Muscle layer of duodenum (tissue), 2 donors: ENCODE data around the gene NCAM1.

Source experiments
- H3K27ac ChIP-seq: one replicate; pipeline ENCODE4 v1.7.0; 2013; ENCODE audit warnings: mild to moderate bottlenecking, low read length
- H3K27me3 ChIP-seq: one replicate; pipeline ENCODE4 v1.7.0; 2013; ENCODE audit warnings: low read depth, mild to moderate bottlenecking, control low read depth, low read length
- H3K36me3 ChIP-seq, 2 donors: one replicate each; pipeline ENCODE4 v1.7.0; 2013; ENCODE audit warnings: low read length in 2 of 2, control low read depth in 1 of 2, mild to moderate bottlenecking in 1 of 2; ENCODE audit not compliant: insufficient read depth in 2 of 2, control insufficient read depth in 1 of 2
- H3K4me1 ChIP-seq, 2 donors: one replicate each; pipeline ENCODE4 v1.7.0; 2013; ENCODE audit warnings: low read length in 2 of 2, mild to moderate bottlenecking in 2 of 2, control low read depth in 1 of 2, moderate library complexity in 1 of 2; ENCODE audit not compliant: insufficient read depth in 2 of 2, control insufficient read depth in 1 of 2
- H3K4me3 ChIP-seq, 2 donors: one replicate each; pipeline ENCODE4 v1.7.0; 2013; ENCODE audit warnings: low read length in 2 of 2, low read depth in 1 of 2, mild to moderate bottlenecking in 1 of 2
- H3K9me3 ChIP-seq, 2 donors: one replicate each; pipeline ENCODE4 v1.7.0; 2013; ENCODE audit warnings: low read length in 2 of 2, control low read depth in 1 of 2, mild to moderate bottlenecking in 1 of 2; ENCODE audit not compliant: control insufficient read depth in 1 of 2
- donor health status: healthy.

The NCAM1 gene

GRCh38 chr11:113091481-113091780 lies 130.2 kb downstream of the NCAM1 start:
- Histone ChIP-seq H3K27me3 (no peaks in the 10 kb centered on the region), H3K27ac (no peak overlapping the region), H3K9me3 (no peaks in the 10 kb centered on the region), H3K4me1 (no peaks in the 10 kb centered on the region), H3K36me3 (no peaks in the 10 kb centered on the region), H3K4me3 (no peak overlapping the region)

GRCh38 chr11:113096648-113097047 lies 135.4 kb downstream of the NCAM1 start:
- Histone ChIP-seq H3K27me3 (no peaks in the 10 kb centered on the region), H3K36me3 (no peaks in the 10 kb centered on the region), H3K27ac (no peak overlapping the region), H3K9me3 (peaks cover 0 to 8% of the 10 kb centered on the region in 2 donors), H3K4me3 (no peak overlapping the region), H3K4me1 (no peaks in the 10 kb centered on the region)

DNA sequence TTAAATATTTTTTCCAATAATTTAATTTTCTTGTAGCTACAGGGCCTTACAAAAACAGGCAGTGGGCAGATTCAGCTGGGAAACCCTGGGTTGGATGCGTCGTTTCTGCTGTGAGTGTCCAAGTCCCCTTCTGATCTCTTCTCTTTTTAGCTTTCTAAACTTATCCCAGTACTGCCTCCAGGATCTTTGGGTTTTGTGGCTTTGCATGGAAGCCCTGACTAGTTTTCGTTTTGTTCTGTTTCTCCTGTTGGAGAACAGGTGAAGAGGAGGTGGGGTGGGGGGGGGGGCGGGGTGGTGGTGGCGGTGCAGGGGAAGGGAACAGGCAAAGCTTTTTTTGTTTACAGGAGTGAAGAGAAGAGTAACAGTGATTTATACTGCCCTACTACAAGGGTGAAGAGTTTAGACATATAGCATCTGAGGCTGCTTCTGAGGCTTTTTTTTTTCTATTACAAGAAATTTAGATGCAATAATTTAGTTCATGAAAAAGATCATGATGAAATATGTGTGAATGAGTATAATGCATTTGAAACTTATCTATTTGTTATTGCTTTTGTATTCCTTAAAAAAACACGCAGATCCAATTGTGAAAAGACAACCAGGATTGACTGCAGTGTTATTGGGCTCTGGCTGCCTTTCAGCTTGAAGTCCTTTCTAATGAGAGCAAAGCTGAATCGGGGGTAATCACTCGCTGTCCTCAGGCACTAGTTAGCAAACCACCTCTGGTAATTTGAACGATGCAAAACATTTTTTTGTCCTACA lies 142.9 kb downstream of the NCAM1 start:
- peaks cover 0 to 8% of the 10 kb centered on the region in 2 donors for H3K9me3 ChIP-seq
- H3K27ac ChIP-seq = no peak overlapping the region
- H3K4me3 ChIP-seq = no peak overlapping the region

DNA sequence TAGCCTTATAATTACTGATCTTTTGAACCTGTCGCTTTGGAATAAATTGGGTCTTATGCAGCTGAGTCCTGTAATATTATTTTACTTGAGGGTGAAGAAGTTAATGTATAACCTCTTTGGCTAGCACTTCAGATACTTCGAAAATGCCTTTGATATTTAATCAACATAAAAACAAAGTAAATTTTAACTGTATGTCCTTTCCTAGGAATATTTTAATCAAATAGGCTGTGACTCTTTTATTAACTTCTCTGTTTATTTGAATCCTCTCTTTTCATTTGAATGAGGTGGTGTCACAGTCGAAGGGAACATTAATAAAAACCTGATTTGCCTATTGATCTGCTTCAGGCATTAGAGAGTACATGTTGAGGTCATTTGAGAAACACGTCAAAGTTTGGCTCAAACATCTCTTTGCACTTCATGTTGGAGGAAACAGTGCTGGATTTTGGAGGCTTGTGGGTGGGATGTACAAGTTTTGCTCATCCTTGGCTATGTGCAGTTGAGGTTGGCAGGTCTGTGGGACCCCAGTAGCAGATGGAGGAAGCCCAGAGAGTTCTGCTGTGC lies 143.6 kb downstream of the NCAM1 start:
- Histone ChIP-seq H3K27ac (no peak overlapping the region), H3K27me3 (no peaks in the 10 kb centered on the region), H3K36me3 (no peaks in the 10 kb centered on the region), H3K4me1 (no peaks in the 10 kb centered on the region), H3K4me3 (no peak overlapping the region), H3K9me3 (peaks cover 0 to 8% of the 10 kb centered on the region in 2 donors)

More for the DNA sequence above, 142.9 kb downstream of the NCAM1 start:
- no peaks in the 10 kb centered on the region for H3K36me3 ChIP-seq
- H3K4me1 ChIP-seq = no peaks in the 10 kb centered on the region
- no peaks in the 10 kb centered on the region for H3K27me3 ChIP-seq

- Histone ChIP-seq H3K27me3 (no peaks in the 10 kb centered on the region), H3K9me3 (peaks cover 0 to 3% of the 10 kb centered on the region in 2 donors), H3K4me1 (no peaks in the 10 kb centered on the region), H3K27ac (no peak overlapping the region), H3K4me3 (no peak overlapping the region), H3K36me3 (no peaks in the 10 kb centered on the region)
These were observed 144.4 kb downstream of the NCAM1 start for GRCh38 chr11:113105592-113105991.

DNA sequence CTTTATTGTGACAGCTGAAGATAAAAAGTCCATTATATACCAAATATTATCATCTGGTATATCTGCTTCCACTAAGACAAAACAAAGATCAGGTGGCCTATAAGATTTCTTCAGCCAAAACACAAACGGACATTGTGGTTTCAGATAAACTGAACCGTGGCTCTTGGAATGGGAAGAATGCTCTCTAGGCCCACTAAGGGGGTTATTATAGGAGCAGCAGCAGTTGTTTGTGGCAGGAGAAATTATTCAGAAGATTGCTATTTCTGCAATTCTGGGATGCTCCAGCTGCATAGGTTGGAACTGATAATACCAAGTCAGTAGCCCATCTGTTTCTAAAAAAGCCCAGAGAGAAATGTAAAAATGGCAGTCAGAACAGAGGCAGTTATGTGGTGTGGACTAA lies 145.3 kb downstream of the NCAM1 start:
- Histone ChIP-seq H3K27me3 (no peaks in the 10 kb centered on the region), H3K4me3 (no peak overlapping the region), H3K9me3 (no peaks in the 10 kb centered on the region), H3K27ac (no peak overlapping the region), H3K36me3 (no peaks in the 10 kb centered on the region), H3K4me1 (no peaks in the 10 kb centered on the region)

DNA sequence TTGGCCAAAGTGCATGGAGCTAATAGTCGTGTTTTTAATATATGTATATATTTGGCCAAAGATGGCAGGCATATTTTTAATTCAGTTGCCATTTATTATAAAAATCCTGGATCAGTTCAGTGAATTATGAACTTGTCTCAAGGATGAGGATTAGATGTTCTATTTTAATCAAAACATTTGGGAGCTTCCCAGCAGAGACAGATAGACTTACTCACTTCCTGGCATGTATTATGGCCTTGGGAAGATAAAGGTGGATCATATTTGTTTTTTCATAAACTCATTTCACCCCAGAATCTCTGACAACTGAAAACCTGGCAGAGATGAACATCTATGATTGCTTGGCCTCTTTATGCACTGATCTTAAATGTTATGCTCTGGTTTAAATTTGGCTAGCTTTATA lies 148.8 kb downstream of the NCAM1 start:
- H3K36me3 ChIP-seq = no peaks in the 10 kb centered on the region
- no peaks in the 10 kb centered on the region for H3K9me3 ChIP-seq
- H3K27ac ChIP-seq = no peak overlapping the region
- H3K4me3 ChIP-seq = no peak overlapping the region
- no peaks in the 10 kb centered on the region for H3K27me3 ChIP-seq
- H3K4me1 ChIP-seq = peaks cover 0 to 9% of the 10 kb centered on the region in 2 donors

DNA sequence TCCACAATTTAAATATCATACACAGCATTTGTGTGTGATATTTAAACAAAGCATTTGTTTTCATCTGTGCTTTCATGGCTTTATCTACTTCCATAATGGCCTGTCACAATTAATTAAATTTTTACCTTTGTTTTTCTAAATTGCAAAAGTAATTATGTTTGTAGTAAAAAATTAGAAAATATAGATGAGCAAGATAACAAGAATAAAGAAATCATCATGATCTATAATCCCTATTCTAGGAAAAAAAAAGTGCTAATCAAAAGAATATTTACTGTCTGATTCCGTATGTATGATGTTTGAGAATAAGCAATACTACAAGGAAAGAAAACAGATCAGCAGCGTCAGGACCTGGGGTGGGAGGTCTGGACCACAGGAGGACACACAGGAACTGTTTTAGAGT lies 149.9 kb downstream of the NCAM1 start:
- Histone ChIP-seq H3K4me3 (no peak overlapping the region), H3K27ac (no peak overlapping the region), H3K9me3 (no peaks in the 10 kb centered on the region), H3K27me3 (no peaks in the 10 kb centered on the region), H3K36me3 (no peaks in the 10 kb centered on the region), H3K4me1 (peaks cover 0 to 9% of the 10 kb centered on the region in 2 donors)

- H3K4me3 ChIP-seq = no peak overlapping the region
- H3K27ac ChIP-seq = no peak overlapping the region
- H3K27me3 ChIP-seq = no peaks in the 10 kb centered on the region
- H3K4me1 ChIP-seq = peaks cover 0 to 9% of the 10 kb centered on the region in 2 donors
- H3K36me3 ChIP-seq = no peaks in the 10 kb centered on the region
- no peaks in the 10 kb centered on the region for H3K9me3 ChIP-seq
These were observed 151.1 kb downstream of the NCAM1 start for GRCh38 chr11:113112307-113112706.

DNA sequence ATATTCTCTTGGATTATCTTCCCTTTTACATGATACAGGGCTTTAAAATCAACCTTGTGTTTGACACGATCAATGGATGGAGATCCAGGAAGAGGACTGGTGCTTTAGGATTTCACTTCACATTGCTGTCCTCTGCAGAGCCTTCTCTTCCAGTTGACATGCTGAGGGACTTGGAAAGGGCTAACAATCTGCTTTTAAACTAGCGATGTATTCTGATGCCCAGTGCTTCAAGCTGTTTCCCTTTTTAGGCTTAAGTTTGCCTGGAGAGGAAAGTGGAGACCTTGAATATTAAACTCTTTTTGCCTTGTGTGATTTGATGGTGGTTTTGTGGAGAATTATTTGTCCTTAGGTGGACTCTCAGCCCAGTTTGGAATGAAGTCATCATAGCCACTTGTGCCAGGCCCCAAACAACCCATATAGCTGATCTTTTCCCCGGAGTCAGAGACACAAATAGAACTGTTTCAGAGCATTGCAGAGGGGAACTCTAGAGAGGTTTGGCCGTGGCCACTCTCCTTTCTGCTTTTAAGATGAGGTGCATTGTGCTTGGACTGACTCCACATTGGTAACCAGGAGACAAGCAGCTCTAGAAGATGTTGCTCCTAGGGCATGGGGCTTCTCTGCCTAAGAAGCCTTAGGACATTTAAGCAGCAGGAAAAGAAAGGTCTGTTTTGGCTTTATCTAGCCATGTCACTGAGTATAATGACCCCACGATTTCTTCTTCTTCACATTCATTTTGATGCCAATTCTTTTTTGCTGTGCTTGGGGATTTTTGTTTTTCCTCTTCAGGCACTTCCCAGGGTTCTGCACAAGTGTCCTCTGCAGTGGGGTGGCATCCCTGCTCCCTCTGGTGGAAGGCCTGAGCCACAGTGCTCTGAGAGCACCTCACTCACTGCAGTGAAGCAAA lies 152.8 kb downstream of the NCAM1 start:
- Histone ChIP-seq H3K27me3 (no peaks in the 10 kb centered on the region), H3K4me3 (no peak overlapping the region), H3K36me3 (no peaks in the 10 kb centered on the region), H3K27ac (no peak overlapping the region), H3K4me1 (peaks cover 0 to 10% of the 10 kb centered on the region in 2 donors), H3K9me3 (no peaks in the 10 kb centered on the region)

DNA sequence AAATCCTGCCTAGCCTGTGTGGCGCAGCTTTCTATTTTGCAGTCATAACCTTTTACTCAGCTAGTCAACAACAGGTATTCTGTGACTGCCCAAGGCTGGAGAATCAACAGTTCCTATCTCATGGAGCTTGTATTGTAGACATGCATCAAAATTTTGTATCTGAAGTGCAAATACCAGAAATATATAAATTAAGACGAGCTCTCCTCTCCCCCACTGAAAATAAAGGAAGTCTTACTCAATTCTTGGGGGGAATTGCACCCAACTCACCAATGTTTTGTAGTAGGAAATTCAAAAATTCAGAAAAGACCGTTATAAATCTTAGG lies 153.4 kb downstream of the NCAM1 start:
- H3K27me3 ChIP-seq = no peaks in the 10 kb centered on the region
- H3K36me3 ChIP-seq = no peaks in the 10 kb centered on the region
- no peak overlapping the region for H3K4me3 ChIP-seq
- peaks cover 0 to 14% of the 10 kb centered on the region in 2 donors for H3K4me1 ChIP-seq
- H3K9me3 ChIP-seq = no peaks in the 10 kb centered on the region
- H3K27ac ChIP-seq = no peak overlapping the region
